SHP77 treated with DMSO at 0.1 percent for 48 hours (cell line): ENCODE results near the gene ADH7.
"Not testable (repeated sequence)": the region's sequence is repeated elsewhere in the genome, so short reads cannot be mapped to it uniquely, and the experiment has no call there.

Experiments used
- DNase-seq: peaks from one replicate; lab custom pipeline; 2025; lab: John Stamatoyannopoulos, UW

ADH7 gene

GRCh38 chr4:99379571-99379970 is 55.6 kb downstream of the ADH7 start:
- DNase-seq: no peak

DNA sequence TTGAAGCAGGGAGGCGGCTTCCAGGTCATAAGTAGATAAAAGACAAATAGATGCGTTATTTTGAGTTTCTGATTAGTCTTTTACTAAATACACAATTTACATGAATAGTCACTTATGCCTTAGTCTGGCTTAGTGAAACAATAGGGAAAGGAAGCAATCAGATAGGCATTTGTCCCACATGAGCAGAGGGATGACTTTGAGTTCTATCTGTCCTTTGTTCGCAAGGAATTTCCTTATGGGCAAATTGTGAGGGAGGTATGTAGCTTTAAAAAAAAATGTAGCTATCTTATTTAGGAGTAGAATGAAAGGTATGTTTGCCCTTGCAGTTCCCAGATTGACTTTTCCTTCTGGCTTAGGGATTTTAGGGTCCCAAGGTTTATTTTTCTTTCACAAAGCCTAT is 56.3 kb downstream of the ADH7 start:
- no peak for DNase-seq

DNA sequence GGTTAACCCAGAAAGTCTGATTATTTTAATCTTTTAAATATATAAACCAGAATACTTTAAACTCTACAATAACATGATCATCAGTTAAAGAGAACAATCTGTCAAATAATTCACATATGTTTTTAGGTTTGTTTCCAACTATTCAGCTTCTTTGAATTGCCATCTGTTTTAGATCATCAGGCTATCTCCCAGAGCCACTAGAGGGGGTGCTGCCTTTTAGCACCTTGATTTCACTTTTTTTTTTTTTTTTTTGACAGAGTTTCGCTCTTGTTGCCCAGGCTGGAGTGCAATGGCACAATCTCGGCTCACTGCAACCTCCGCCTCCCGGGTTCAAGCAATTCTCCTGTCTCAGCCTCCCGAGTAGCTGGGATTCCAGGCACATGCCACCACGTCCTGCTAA is 57.8 kb downstream of the ADH7 start:
- DNase-seq: not testable (repeated sequence)

DNA sequence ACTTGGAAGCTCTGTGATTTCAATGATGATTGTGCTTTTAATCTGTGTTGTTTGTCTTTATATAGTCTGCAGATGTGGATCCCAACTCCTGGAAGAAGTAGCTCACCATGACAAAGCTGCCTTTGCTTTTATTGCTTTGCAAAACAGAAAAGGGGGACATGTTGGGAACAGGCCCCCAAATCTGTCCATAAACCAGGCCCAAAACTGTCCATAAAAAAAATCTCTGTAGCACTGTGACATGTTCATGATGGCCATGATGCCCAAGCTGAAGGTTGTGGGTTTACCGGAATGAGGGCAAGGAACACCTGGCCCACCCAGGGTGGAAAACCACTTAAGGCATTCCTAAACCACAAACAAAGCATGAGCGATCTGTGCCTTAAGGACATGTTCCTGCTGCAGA is 62.7 kb downstream of the ADH7 start:
- not testable (repeated sequence) for DNase-seq

DNA sequence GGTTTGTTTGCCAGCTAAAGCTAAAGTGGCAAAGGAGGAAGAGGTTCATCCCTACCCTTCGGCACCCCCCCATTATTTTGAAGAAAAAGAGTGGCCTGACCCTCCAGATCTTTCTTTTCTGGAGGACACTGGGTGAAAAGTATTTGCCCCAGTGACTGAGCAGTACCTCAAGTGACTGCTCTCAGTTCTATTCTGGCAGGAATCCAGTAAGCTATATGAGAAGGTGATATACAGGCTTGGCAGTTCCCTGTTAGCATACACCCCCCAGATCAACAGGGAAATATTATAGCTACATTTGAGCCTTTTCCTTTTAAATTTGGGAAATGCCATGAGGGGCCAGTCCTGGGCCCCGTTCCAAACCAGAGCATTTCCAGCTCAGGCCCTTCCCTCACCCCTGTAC is 67.3 kb downstream of the ADH7 start:
- DNase-seq: not testable (repeated sequence)

DNA sequence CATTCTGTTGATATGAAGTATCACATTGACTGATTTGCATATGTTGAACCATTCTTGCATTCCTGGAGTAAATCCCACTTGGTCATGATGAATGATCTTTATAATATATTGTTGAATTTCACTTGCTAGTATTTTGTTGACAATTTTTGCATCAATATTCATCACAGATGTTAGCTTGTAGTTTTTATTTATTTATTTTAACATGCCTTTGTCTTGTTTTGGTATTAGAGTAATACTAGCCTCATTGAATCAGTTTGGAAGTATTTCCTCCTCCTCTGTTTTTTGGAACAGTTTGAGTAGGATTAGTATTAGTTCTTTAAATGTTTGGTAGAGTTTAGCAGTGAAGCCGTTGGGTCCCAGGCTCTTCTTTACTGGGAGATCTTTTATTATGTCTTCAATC is 68.7 kb downstream of the ADH7 start:
- DNase-seq: no peak

DNA sequence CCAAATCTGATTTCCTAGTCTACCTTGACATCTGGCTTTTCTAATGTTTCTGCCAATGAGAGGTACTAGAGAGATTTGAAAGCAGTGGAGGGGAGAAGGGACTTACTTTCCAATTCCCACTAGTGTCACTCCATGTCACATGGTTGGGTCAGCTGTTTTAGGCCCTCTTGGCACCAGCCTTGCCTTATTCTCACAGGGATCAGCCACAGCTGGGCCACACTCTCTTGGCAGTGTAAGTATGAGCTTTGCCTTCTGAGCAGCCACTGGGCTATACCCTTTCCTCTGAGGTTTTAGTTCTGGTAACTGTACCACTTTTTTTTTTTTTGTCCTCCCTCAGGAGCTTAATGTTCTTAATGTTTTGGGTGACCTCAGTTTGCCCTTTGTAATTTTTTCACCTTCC is 72.4 kb downstream of the ADH7 start:
- DNase-seq: no peak
